AG04449 (cell line): Measurements from ENCODE around the gene DYNLRB2.

ENCODE experiments used
- CTCF ChIA-PET: fragments of 350-600 bp; formaldehyde crosslinking; extraction: SDS; loops from one replicate; lab custom pipeline; 2021; ENCODE audit warnings: antibody characterized with exemption; lab: Yijun Ruan, JAX
- POLR2A ChIA-PET: fragments of 400-600, 350-600 bp; formaldehyde crosslinking; extraction: SDS; loops from one replicate; lab custom pipeline; 2020; ENCODE audit warnings: antibody characterized with exemption, inconsistent platforms; lab: Yijun Ruan, JAX
- DNase-seq: peaks from one replicate; pipeline ENCODE4 v3.0.0-alpha.2; 2010; ENCODE audit warnings: low read depth, low spot score
- H3K4me3 ChIP-seq: 2 replicates; pipeline ENCODE4 v1.5.1; 2011; ENCODE audit warnings: low read depth, mild to moderate bottlenecking, control low read depth, low read length
- CTCF ChIP-seq: IDR thresholded peaks from one replicate; pipeline ENCODE4 v1.5.1; 2011; ENCODE audit warnings: mild to moderate bottlenecking, moderate library complexity, low read length, control low read depth, inconsistent platforms; ENCODE audit not compliant: insufficient read depth; ENCODE audit errors: missing control alignments

DYNLRB2 gene

GRCh38 chr16:80554033-80554432 is 13.2 kb downstream of the DYNLRB2 start:
- TF ChIP-seq CTCF = no peak
- CTCF ChIA-PET = no interaction called here
- DNase-seq = no peak
- POLR2A ChIA-PET = no interaction called here
- H3K4me3 ChIP-seq = no peak overlapping the region

- ChIA-PET POLR2A (no interaction called here), CTCF (no interaction called here)
- no peak for DNase-seq
- TF ChIP-seq CTCF = no peak
- no peak overlapping the region for H3K4me3 ChIP-seq
Observed at GRCh38 chr16:80556481-80556880, 15.7 kb downstream of the DYNLRB2 start.

- no peak for TF ChIP-seq CTCF
- ChIA-PET CTCF (no interaction called here), POLR2A (no interaction called here)
- no peak for DNase-seq
- no peak overlapping the region for H3K4me3 ChIP-seq
Observed at GRCh38 chr16:80557037-80557436, 16.2 kb downstream of the DYNLRB2 start.

GRCh38 chr16:80559369-80559768 is 18.6 kb downstream of the DYNLRB2 start:
- no peak for DNase-seq
- TF ChIP-seq CTCF = no peak
- ChIA-PET POLR2A (no interaction called here), CTCF (no interaction called here)
- H3K4me3 ChIP-seq = no peak overlapping the region

GRCh38 chr16:80563066-80563465 is 22.3 kb downstream of the DYNLRB2 start:
- CTCF ChIA-PET = no interaction called here

GRCh38 chr16:80564394-80564793 is 23.6 kb downstream of the DYNLRB2 start:
- DNase-seq = no peak
- no peak overlapping the region for H3K4me3 ChIP-seq
- CTCF ChIA-PET = no interaction called here
- POLR2A ChIA-PET = no interaction called here
- no peak for TF ChIP-seq CTCF

More at GRCh38 chr16:80563066-80563465, 22.3 kb downstream of the DYNLRB2 start:
- DNase-seq = no peak
- POLR2A ChIA-PET = no interaction called here
- TF ChIP-seq CTCF = no peak
- H3K4me3 ChIP-seq = no peak overlapping the region
